Measurements from ENCODE around the gene IGFLR1.

IGFLR1 gene

DNA sequence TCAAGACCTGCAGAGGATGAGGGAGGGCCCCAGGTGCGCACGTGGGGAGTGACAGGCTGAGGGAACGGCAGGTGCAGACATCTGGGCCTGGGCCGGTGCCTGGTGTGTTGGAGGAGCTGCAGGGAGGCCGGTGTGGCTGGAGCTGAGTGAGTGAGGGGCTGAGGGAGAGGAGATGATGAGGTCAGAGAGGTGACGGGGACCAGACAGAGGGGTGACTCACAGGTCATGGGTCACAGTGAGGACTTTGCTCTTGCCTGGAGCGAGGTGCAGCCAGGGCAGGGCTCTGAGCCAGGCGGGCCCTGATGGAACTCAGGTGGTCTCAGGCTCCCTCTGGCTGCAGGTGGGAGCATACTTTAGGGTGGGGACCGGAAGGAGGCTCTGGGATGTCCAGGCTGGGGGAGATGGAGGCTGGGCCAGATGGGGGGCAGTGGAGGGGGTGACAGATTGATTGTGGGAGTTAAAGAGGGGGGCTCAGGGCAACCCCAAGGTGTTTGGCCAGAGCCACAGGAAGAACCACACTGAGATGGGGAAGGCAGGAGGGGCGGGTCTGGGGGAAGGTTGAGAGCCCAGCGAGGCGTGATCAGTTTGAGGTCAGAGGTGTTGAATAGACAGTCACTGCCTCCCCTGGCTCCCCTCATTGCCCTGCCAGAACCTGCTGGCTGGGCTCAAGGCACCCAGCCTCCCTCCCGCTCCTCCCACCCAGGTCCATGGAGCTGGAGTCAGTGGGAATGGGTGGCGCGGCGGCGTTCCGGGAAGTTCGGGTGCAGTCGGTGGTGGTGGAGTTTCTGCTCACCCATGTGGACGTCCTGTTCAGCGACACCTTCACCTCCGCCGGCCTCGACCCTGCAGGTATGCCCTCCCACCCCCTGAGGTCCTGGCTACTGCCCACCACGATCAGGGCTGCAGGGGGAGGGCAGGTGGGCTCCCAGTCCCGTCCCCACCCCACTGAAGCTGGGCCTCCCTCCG is 41.5 kb upstream of the IGFLR1 start:
- TF ChIP-seq CTCF (IDR thresholded peaks at IDR 0.05; ENCODE audit: control insufficient read depth, insufficient read depth, low read depth, low read length, missing control alignments), result no peak
- no peak for DNase-seq (ENCODE audit: low read depth)
- H3K4me3 ChIP-seq (ENCODE audit: control insufficient read depth, low read depth, low read length), result no peak overlapping the region

- DNase-seq (ENCODE audit: low read depth), result no peak
- no peak overlapping the region for H3K4me3 ChIP-seq (ENCODE audit: control insufficient read depth, low read depth, low read length)
- TF ChIP-seq CTCF (IDR thresholded peaks at IDR 0.05; ENCODE audit: control insufficient read depth, insufficient read depth, low read depth, low read length, missing control alignments), result no peak
Observed at GRCh38 chr19:35782589-35782988, 40.3 kb upstream of the IGFLR1 start.

- no peak for DNase-seq (ENCODE audit: low read depth)
- no peak overlapping the region for H3K4me3 ChIP-seq (ENCODE audit: control insufficient read depth, low read depth, low read length)
- no peak for TF ChIP-seq CTCF (IDR thresholded peaks at IDR 0.05; ENCODE audit: control insufficient read depth, insufficient read depth, low read depth, low read length, missing control alignments)
Observed at GRCh38 chr19:35781650-35782049, 39.4 kb upstream of the IGFLR1 start.

- no peak for TF ChIP-seq CTCF (IDR thresholded peaks at IDR 0.05; ENCODE audit: control insufficient read depth, insufficient read depth, low read depth, low read length, missing control alignments)
- no peak for DNase-seq (ENCODE audit: low read depth)
Observed at GRCh38 chr19:35780717-35781116, 38.5 kb upstream of the IGFLR1 start.

GRCh38 chr19:35780058-35780457 is 37.8 kb upstream of the IGFLR1 start:
- DNase-seq (ENCODE audit: low read depth), result no peak
- H3K4me3 ChIP-seq (ENCODE audit: control insufficient read depth, low read depth, low read length), result no peak overlapping the region
- no peak for TF ChIP-seq CTCF (IDR thresholded peaks at IDR 0.05; ENCODE audit: control insufficient read depth, insufficient read depth, low read depth, low read length, missing control alignments)

More at GRCh38 chr19:35780717-35781116, 38.5 kb upstream of the IGFLR1 start:
- H3K4me3 ChIP-seq (ENCODE audit: control insufficient read depth, low read depth, low read length), result no peak overlapping the region

DNA sequence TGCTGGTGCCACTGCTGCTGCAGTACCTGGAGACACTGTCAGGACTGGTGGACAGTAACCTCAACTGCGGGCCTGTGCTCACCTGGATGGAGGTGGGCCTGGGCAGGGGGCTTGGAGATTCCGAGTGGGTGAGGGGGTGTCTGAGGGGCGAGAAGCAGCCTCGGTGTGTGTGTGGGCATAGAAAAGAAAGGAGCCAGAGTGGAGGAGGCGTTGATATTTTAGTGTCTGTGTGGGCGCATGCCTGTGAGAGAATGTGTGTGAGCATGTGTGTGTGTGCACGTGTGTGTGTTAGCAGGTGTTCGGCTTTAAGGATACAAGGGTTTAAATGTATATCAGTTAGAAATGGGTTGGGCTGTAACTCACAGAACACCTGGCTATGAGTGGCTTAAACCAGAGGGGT is 36.8 kb upstream of the IGFLR1 start:
- no peak for TF ChIP-seq CTCF (IDR thresholded peaks at IDR 0.05; ENCODE audit: control insufficient read depth, insufficient read depth, low read depth, low read length, missing control alignments)
- DNase-seq (ENCODE audit: low read depth), result no peak
- H3K4me3 ChIP-seq (ENCODE audit: control insufficient read depth, low read depth, low read length), result no peak overlapping the region
